K562 (cell line): ENCODE data around the gene PPP2R1B. TPM values are rescaled to one million over a fixed set of nuclear protein-coding genes. Genes with fewer than 3 reads are reported as not detected.

Experiments
- ATAC-seq: fragments of 200-7000 bp; cut with Tn5 transposase; 3 replicates; pipeline ENCODE4 v1.9.1; 2020; ENCODE audit warnings: moderate library complexity
- BruUV-seq: library from RNA; stranded (reverse); fragments of 400-500 nt; replicated peaks from 2 replicates; lab custom pipeline; 2021; lab: Mats Ljungman, UMichigan
- CTCF ChIA-PET: fragments of 300-600 bp; formaldehyde crosslinking; extraction: SDS; loops from one replicate; lab custom pipeline; 2021; ENCODE audit warnings: low intra/inter-chr PET ratio; lab: Yijun Ruan, JAX
- POLR2A ChIA-PET: fragments of 300-600, 350-650 bp; sonication (Branson Sonifier 250); formaldehyde crosslinking; extraction: SDS; loops from one replicate; lab custom pipeline; 2021; ENCODE audit warnings: antibody characterized with exemption, inconsistent platforms; lab: Yijun Ruan, JAX
- DNase-seq, 4 experiments: peaks; one replicate each; pipeline versions ENCODE4 v3.0.0 to v3.0.0-alpha.2; 2011 to 2018; ENCODE audit warnings: low spot score in 3 of 4, mixed read lengths in 3 of 4; ENCODE audit errors: extremely low read depth in 1 of 4
- FAIRE-seq: peaks from 2 replicates; lab custom pipeline; 2011; peaks lifted over from hg19 to GRCh38; lab: Jason Lieb, UNC
- H2AFZ ChIP-seq: 2 replicates; pipeline ENCODE4 v1.6.0; 2011; ENCODE audit warnings: low read depth, low read length, control low read depth, inconsistent platforms
- H3K27ac ChIP-seq: fragments of 200-600 bp; 3 replicates; pipeline ENCODE4 v1.8.0; 2011; ENCODE audit warnings: low read depth, mild to moderate bottlenecking, control low read depth, inconsistent platforms, low read length, moderate library complexity, mixed read lengths; ENCODE audit errors: extremely low read depth
- H3K27me3 ChIP-seq, 2 experiments: fragments of 300-600 bp in 1 of 2; 2 replicates in 1 of 2; 3 replicates in 1 of 2; pipeline versions ENCODE4 v1.6.0 to v1.8.0; 2011; ENCODE audit warnings: inconsistent platforms in 2 of 2, low read length in 2 of 2, mild to moderate bottlenecking in 1 of 2, mixed read lengths in 1 of 2, moderate library complexity in 1 of 2; ENCODE audit not compliant: control insufficient read depth in 2 of 2, insufficient read depth in 2 of 2
- H3K36me3 ChIP-seq: fragments of 300-600 bp; 3 replicates; pipeline ENCODE4 v1.8.0; 2011; ENCODE audit warnings: mild to moderate bottlenecking, low read length, inconsistent platforms; ENCODE audit not compliant: control insufficient read depth, insufficient read depth
- H3K4me1 ChIP-seq, 2 experiments: fragments of 200-600 bp in 1 of 2; replicated peaks in 1 of 2; 2 replicates in 1 of 2; 3 replicates in 1 of 2; pipeline versions ENCODE4 v1.5.1 to v1.8.0; 2011; ENCODE audit warnings: inconsistent platforms in 2 of 2, low read length in 2 of 2, mild to moderate bottlenecking in 1 of 2, mixed read lengths in 1 of 2, moderate library complexity in 1 of 2; ENCODE audit not compliant: control insufficient read depth in 2 of 2, insufficient read depth in 2 of 2
- H3K4me2 ChIP-seq: 2 replicates; pipeline ENCODE4 v1.6.1; 2011; ENCODE audit warnings: low read length, control low read depth, inconsistent platforms, mixed read lengths; ENCODE audit not compliant: insufficient read depth
- H3K4me3 ChIP-seq: fragments of 200-600 bp; sonication (generic), shearing (Covaris generic); 2 replicates; pipeline ENCODE4 v1.5.1; 2016; ENCODE audit warnings: control low read depth, inconsistent platforms
- H3K79me2 ChIP-seq: fragments of 200-600 bp; 3 replicates; pipeline ENCODE4 v1.8.0; 2011; ENCODE audit warnings: low read length, inconsistent platforms; ENCODE audit not compliant: control insufficient read depth, insufficient read depth
- H3K9ac ChIP-seq, 2 experiments: 2 replicates each; pipeline versions ENCODE4 v1.6.0 to v1.6.1; 2011; ENCODE audit warnings: low read depth in 2 of 2, low read length in 2 of 2, control low read depth in 1 of 2, inconsistent platforms in 1 of 2, mild to moderate bottlenecking in 1 of 2, mixed read lengths in 1 of 2; ENCODE audit not compliant: insufficient read depth in 1 of 2
- H3K9me1 ChIP-seq: one replicate; pipeline ENCODE4 v1.6.0; 2011; ENCODE audit warnings: inconsistent platforms, mild to moderate bottlenecking, low read length, moderate library complexity; ENCODE audit not compliant: control insufficient read depth, insufficient read depth
- H3K9me3 ChIP-seq: replicated peaks from 2 replicates; pipeline ENCODE4 v1.5.1; 2011; ENCODE audit warnings: low read depth, low read length, inconsistent platforms; ENCODE audit not compliant: control insufficient read depth, insufficient read depth
- H4K20me1 ChIP-seq: replicated peaks from 2 replicates; pipeline ENCODE4 v1.6.1; 2011; ENCODE audit warnings: low read length, inconsistent platforms, mixed read lengths; ENCODE audit not compliant: control insufficient read depth, insufficient read depth
- CGGBP1 ChIP-seq: fragments of 250-450 bp; sonication (Bioruptor Pico); IDR thresholded peaks from 2 replicates; pipeline ENCODE4 v1.9.0; 2021; ENCODE audit warnings: mild to moderate bottlenecking
- CSDE1 ChIP-seq, 2 experiments: fragments of 450-650 bp; IDR thresholded peaks; 2 replicates each; pipeline ENCODE4 v1.6.1; 2016; ENCODE audit warnings: mild to moderate bottlenecking in 1 of 2
- ESRRB ChIP-seq: fragments of 250-450 bp; sonication (Bioruptor Pico); IDR thresholded peaks from 2 replicates; pipeline ENCODE4 v1.5.0; 2020; ENCODE audit warnings: mild to moderate bottlenecking, moderate library complexity, borderline replicate concordance
- HMGN3 ChIP-seq: IDR thresholded peaks from 2 replicates; pipeline ENCODE4 v1.6.1; 2011; ENCODE audit warnings: borderline replicate concordance, low read depth, mild to moderate bottlenecking, mixed read lengths, low read length; ENCODE audit not compliant: insufficient read length; ENCODE audit errors: extremely low read depth
- HNRNPK ChIP-seq: fragments of 200-400 bp; formaldehyde crosslinking; IDR thresholded peaks from one replicate; pipeline ENCODE4 v1.6.1; 2018; ENCODE audit warnings: mild to moderate bottlenecking, low read depth, low read length; ENCODE audit not compliant: poor library complexity, severe bottlenecking
- L3MBTL2 ChIP-seq: fragments of 450-650 bp; IDR thresholded peaks from 2 replicates; pipeline ENCODE4 v1.6.1; 2016; ENCODE audit warnings: mild to moderate bottlenecking, moderate library complexity
- MAZ ChIP-seq, 2 experiments: fragments of 450-650 bp in 1 of 2; sonication (generic) in 1 of 2; formaldehyde crosslinking; IDR thresholded peaks in 1 of 2; conservative IDR thresholded peaks in 1 of 2; 2 replicates each; pipeline versions ENCODE4 v1.4.0 to v1.5.0; 2020; ENCODE audit warnings: mild to moderate bottlenecking in 1 of 2, missing genetic modification reagents in 1 of 2
- MTA2 ChIP-seq: fragments of 450-650 bp; IDR thresholded peaks from 2 replicates; pipeline ENCODE4 v1.6.1; 2016; ENCODE audit warnings: low read depth
- NELFE ChIP-seq: IDR thresholded peaks from 2 replicates; pipeline ENCODE4 v1.6.1; 2011; ENCODE audit warnings: mild to moderate bottlenecking; ENCODE audit not compliant: insufficient read depth, insufficient read length
- PTTG1 ChIP-seq: fragments of 450-650 bp; IDR thresholded peaks from 2 replicates; pipeline ENCODE4 v1.6.1; 2016; ENCODE audit warnings: low read depth, mild to moderate bottlenecking, missing genetic modification characterization, missing compliant biosample characterization
- SRSF9 ChIP-seq: fragments of 200-400 bp; formaldehyde crosslinking; IDR thresholded peaks from 2 replicates; pipeline ENCODE4 v1.6.1; 2017; ENCODE audit warnings: low read depth, low read length, borderline replicate concordance
- TARDBP ChIP-seq: fragments of 450-650 bp; IDR thresholded peaks from 2 replicates; pipeline ENCODE4 v1.6.1; 2016
- TCF7 ChIP-seq: sonication (generic); IDR thresholded peaks from 2 replicates; pipeline ENCODE4 v1.6.1; 2016; ENCODE audit warnings: antibody characterized with exemption, borderline replicate concordance
- TFAM ChIP-seq: fragments of 250-450 bp; sonication (Bioruptor Pico); conservative IDR thresholded peaks from 2 replicates; pipeline ENCODE4 v1.5.0; 2021; ENCODE audit warnings: mild to moderate bottlenecking, moderate library complexity
- XRCC4 ChIP-seq: IDR thresholded peaks from one replicate; pipeline ENCODE4 v1.6.1; 2011; ENCODE audit not compliant: insufficient read depth, insufficient read length; ENCODE audit errors: extremely low read depth
- ZBTB11 ChIP-seq, 3 experiments: fragments of 200-800 bp in 1 of 3; fragments of 250-450 bp in 1 of 3; fragments of 450-650 bp in 1 of 3; sonication (Bioruptor Pico) in 1 of 3; sonication (Bioruptor generic) in 1 of 3; formaldehyde crosslinking in 1 of 3; IDR thresholded peaks; 2 replicates each; pipeline versions ENCODE4 v1.6.1 to v1.8.0; 2016 to 2022; ENCODE audit warnings: mild to moderate bottlenecking in 2 of 3, missing genetic modification characterization in 2 of 3, missing compliant biosample characterization in 1 of 3, moderate library complexity in 1 of 3
- ZFP30 ChIP-seq: fragments of 250-450 bp; sonication (Bioruptor Pico); IDR thresholded peaks from 2 replicates; pipeline ENCODE4 v1.8.0; 2022; ENCODE audit warnings: moderate library complexity, mild to moderate bottlenecking, inconsistent platforms, borderline replicate concordance
- WGBS: fragments of 100-300 bp; shearing (Covaris generic); methylation state at CpG from one replicate; pipeline ENCODE4 v1.1.6; 2016; ENCODE audit warnings: low coverage, mixed read lengths; ENCODE audit not compliant: insufficient coverage; ENCODE audit errors: missing lambda C conversion rate; 5-methylcytosine and 5-hydroxymethylcytosine counted together
- in situ Hi-C: fragments of 300-500 bp; cut with MboI; formaldehyde crosslinking; loops from 4 replicates; pipeline ENCODE4 v1.15.0; 2018; ENCODE audit warnings: inconsistent platforms, mixed read lengths
- intact Hi-C: fragments of 100-400 bp; cut with micrococcal nuclease; formaldehyde crosslinking; loops from 2 replicates; pipeline ENCODE4 v1.14.2; 2022
- polyA plus RNA-seq, 8 experiments: library from polyadenylated mRNA; depleted of rRNA in 4 of 8; stranded (reverse) in 5 of 8; unstranded in 3 of 8; fragments of >200 nt; fragmentation: Nextera tagmentation in 2 of 8; fragmentation: Illumina TruSeq in 1 of 8; extraction: Ambion mirVana in 2 of 8; extraction: Trizol in 1 of 8; gene quantifications; 2 replicates each; pipeline versions ENCODE4 v1.2.1 to v1.2.3, GENCODE V29; 2011 to 2014; ENCODE audit warnings: inconsistent platforms in 1 of 8, missing spikeins in 1 of 8
- total RNA-seq, 7 experiments: library from RNA; depleted of rRNA in 6 of 7; stranded (reverse); fragments of >200 nt in 6 of 7; fragmentation: Illumina TruSeq in 2 of 7; extraction: Trizol in 2 of 7; gene quantifications; 2 replicates each; pipeline versions ENCODE4 v1.2.1 to v1.2.3, GENCODE V29; 2011 to 2021; ENCODE audit warnings: low replicate concordance in 1 of 7
- TF ChIP-seq, protein P1 (sequence below): fragments of 250-450 bp; sonication (Bioruptor Pico); IDR thresholded peaks from 2 replicates; pipeline ENCODE4 v1.8.0; 2022; ENCODE audit warnings: moderate library complexity, mild to moderate bottlenecking, inconsistent platforms

Gene PPP2R1B
- total and polyA plus RNA-seq, 9 of the 15 experiments (the other 6 are each of a cell fraction or from before 2014, with no cell fraction given) = 24.6 to 68.5 (median 39.8) TPM

DNA sequence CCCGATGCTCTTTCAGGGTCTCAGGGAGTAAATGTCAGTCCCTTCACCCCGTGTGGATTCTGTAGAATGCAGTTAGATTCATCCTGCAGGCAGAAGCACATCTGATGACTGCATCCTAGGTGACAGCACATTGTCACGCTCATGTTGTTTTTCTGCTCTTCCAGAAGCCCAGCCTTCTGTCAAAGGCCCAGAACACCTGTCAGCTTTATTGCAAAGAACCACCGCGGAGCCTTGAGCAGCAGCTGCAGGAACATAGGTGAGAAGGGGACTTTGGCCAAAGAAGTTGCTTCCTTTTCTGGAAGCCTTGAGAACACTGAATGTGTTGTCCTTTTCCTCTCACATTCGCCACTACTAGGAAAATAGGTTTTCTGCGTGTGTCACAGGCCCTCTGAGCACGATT lies 43.7 kb downstream of the PPP2R1B start:
- Histone ChIP-seq H3K79me2 (no peaks in the 10 kb centered on the region), H3K4me3 (no peak overlapping the region), H2AFZ (no peak overlapping the region), H4K20me1 (0 out of 2 replicates have a peak, but pooled peaks cover 3% of the 10 kb centered on the region), H3K27ac (no peak overlapping the region; the same call in 2 of the 3 replicates), H3K36me3 (peaks cover 81% of the 10 kb centered on the region; the same call in 2 of the 3 replicates), H3K4me1 (no peaks in the 10 kb centered on the region), H3K9ac (no peak overlapping the region), H3K9me3 (no peaks in the 10 kb centered on the region), H3K27me3 (no peaks in the 10 kb centered on the region), H3K9me1 (no peaks in the 10 kb centered on the region), H3K4me2 (no peak overlapping the region)
- CTCF ChIA-PET = no interaction called here
- DNase-seq (no peak), FAIRE-seq (no peak), ATAC-seq (no peak)
- in situ Hi-C loops (no loop called here), intact Hi-C loops (no loop called here)
- BruUV-seq = no TSS peak
- POLR2A ChIA-PET = interaction anchor here (0.6 to 0.7 kb wide), 2 partner anchors 37 to 176 kb away, joined by 3 to 6 read pairs; no protein-coding TSS in a partner anchor
- TF ChIP-seq HMGN3 (no peak), MAZ (CRISPR knock-in tag; conservative IDR thresholded peaks at IDR 0.05 in 1 of 2, IDR thresholded peaks at IDR 0.05 in 1 of 2) (no peak), MTA2 (no peak), ZFP30 (no peak), CSDE1 (IDR thresholded peaks at IDR 0.05) (no peak), PTTG1 (tag) (no peak), ESRRB (CRISPR knock-in tag) (no peak), XRCC4 (no peak), SRSF9 (no peak), TFAM (CRISPR knock-in tag) (no peak), CGGBP1 (CRISPR knock-in tag) (no peak), ZBTB11 (CRISPR knock-in tag; IDR thresholded peaks at IDR 0.05) (no peak), TARDBP (no peak), HNRNPK (no peak), TCF7 (no peak), NELFE (no peak), L3MBTL2 (no peak)
- TF ChIP-seq, protein P1, sequence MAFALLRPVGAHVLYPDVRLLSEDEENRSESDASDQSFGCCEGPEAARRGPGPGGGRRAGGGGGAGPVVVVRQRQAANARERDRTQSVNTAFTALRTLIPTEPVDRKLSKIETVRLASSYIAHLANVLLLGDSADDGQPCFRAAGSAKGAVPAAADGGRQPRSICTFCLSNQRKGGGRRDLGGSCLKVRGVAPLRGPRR (CRISPR knock-in tag) = no peak
- 75% methylated on average over 8 of the region's 8 CpGs for whole genome bisulfite sequencing
